Glutamatergic neuron (in vitro differentiated cells): ENCODE data around the gene HOXC4. TPM values are rescaled to one million over a fixed set of nuclear protein-coding genes. Genes with fewer than 3 reads are reported as not detected.
A peak's percentile ranks its signal among the peaks of the same experiment; 100 is the strongest.

ENCODE experiments used
- DNase-seq: peaks from one replicate; pipeline ENCODE4 v3.0.0; 2022
- H3K27ac Mint-ChIP-seq: one replicate; pipeline ENCODE4 v1.8.0; 2020; ENCODE audit warnings: mild to moderate bottlenecking, mixed read lengths, inconsistent platforms; ENCODE audit not compliant: unreplicated experiment
- H3K27me3 Mint-ChIP-seq: one replicate; pipeline ENCODE4 v1.8.0; 2020; ENCODE audit warnings: mild to moderate bottlenecking, moderate library complexity, mixed read lengths, inconsistent platforms; ENCODE audit not compliant: unreplicated experiment
- H3K36me3 Mint-ChIP-seq: one replicate; pipeline ENCODE4 v1.8.0; 2020; ENCODE audit warnings: mild to moderate bottlenecking, mixed read lengths, inconsistent platforms; ENCODE audit not compliant: unreplicated experiment
- H3K4me1 Mint-ChIP-seq: one replicate; pipeline ENCODE4 v1.8.0; 2020; ENCODE audit warnings: mild to moderate bottlenecking, low read depth, mixed read lengths, inconsistent platforms; ENCODE audit not compliant: unreplicated experiment
- H3K4me3 Mint-ChIP-seq: one replicate; pipeline ENCODE4 v1.8.0; 2020; ENCODE audit warnings: mild to moderate bottlenecking, mixed read lengths, inconsistent platforms; ENCODE audit not compliant: unreplicated experiment
- H3K9me3 Mint-ChIP-seq: one replicate; pipeline ENCODE4 v1.8.0; 2020; ENCODE audit warnings: mild to moderate bottlenecking, moderate library complexity, mixed read lengths, inconsistent platforms; ENCODE audit not compliant: unreplicated experiment
- total RNA-seq: library from RNA; stranded (reverse); fragmentation: NEBNext Ultra II Directional; extraction: Animal tissue kit (Norgen Biotek cat#: 25700); gene quantifications from one replicate; pipeline ENCODE4 v1.2.1, GENCODE V29; 2021; ENCODE audit not compliant: unreplicated experiment
- TF ChIP-seq, protein P1 (sequence below): fragments of 200-600 bp; sonication (generic); IDR thresholded peaks from one replicate; pipeline ENCODE4 v1.5.0; 2021; ENCODE audit not compliant: partially characterized antibody, unreplicated experiment

The HOXC4 gene
- total RNA-seq, 1 donor from 2014 or later: not detected

- Mint-ChIP-seq H3K27ac (no peak overlapping the region), H3K27me3 (peaks cover 47% of the 10 kb centered on the region), H3K9me3 (peaks cover 5% of the 10 kb centered on the region), H3K4me1 (peaks cover 6% of the 10 kb centered on the region), H3K36me3 (no peaks in the 10 kb centered on the region), H3K4me3 (peak overlapping the region; percentile 70)
- no peak for DNase-seq
- TF ChIP-seq, protein P1, sequence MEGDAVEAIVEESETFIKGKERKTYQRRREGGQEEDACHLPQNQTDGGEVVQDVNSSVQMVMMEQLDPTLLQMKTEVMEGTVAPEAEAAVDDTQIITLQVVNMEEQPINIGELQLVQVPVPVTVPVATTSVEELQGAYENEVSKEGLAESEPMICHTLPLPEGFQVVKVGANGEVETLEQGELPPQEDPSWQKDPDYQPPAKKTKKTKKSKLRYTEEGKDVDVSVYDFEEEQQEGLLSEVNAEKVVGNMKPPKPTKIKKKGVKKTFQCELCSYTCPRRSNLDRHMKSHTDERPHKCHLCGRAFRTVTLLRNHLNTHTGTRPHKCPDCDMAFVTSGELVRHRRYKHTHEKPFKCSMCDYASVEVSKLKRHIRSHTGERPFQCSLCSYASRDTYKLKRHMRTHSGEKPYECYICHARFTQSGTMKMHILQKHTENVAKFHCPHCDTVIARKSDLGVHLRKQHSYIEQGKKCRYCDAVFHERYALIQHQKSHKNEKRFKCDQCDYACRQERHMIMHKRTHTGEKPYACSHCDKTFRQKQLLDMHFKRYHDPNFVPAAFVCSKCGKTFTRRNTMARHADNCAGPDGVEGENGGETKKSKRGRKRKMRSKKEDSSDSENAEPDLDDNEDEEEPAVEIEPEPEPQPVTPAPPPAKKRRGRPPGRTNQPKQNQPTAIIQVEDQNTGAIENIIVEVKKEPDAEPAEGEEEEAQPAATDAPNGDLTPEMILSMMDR: no peak
Observed at GRCh38 chr12:54053003-54053750, 458 bp upstream of the HOXC4 start.

DNA sequence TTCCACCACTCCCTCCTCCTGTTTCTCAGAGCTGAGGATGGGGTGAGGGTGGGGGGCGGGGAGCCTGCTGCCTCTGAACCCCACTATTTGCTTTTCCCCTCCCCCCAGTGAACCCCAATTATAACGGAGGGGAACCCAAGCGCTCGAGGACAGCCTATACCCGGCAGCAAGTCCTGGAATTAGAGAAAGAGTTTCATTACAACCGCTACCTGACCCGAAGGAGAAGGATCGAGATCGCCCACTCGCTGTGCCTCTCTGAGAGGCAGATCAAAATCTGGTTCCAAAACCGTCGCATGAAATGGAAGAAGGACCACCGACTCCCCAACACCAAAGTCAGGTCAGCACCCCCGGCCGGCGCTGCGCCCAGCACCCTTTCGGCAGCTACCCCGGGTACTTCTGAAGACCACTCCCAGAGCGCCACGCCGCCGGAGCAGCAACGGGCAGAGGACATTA is 1.1 kb downstream of the HOXC4 start:
- H3K9me3 Mint-ChIP-seq: peaks cover 2% of the 10 kb centered on the region
- H3K27ac Mint-ChIP-seq: no peak overlapping the region
- no peak overlapping the region for H3K4me3 Mint-ChIP-seq
- TF ChIP-seq, protein P1: no peak
- DNase-seq: no peak
- peaks cover 48% of the 10 kb centered on the region for H3K27me3 Mint-ChIP-seq
- no peaks in the 10 kb centered on the region for H3K36me3 Mint-ChIP-seq
- peaks cover 6% of the 10 kb centered on the region for H3K4me1 Mint-ChIP-seq

GRCh38 chr12:54055552-54055951 is 1.9 kb downstream of the HOXC4 start:
- peaks cover 6% of the 10 kb centered on the region for H3K4me1 Mint-ChIP-seq
- H3K4me3 Mint-ChIP-seq: no peak overlapping the region
- H3K27me3 Mint-ChIP-seq: peaks cover 44% of the 10 kb centered on the region
- no peak for DNase-seq
- no peak overlapping the region for H3K27ac Mint-ChIP-seq
- TF ChIP-seq, protein P1: no peak
- H3K36me3 Mint-ChIP-seq: no peaks in the 10 kb centered on the region
- H3K9me3 Mint-ChIP-seq: peaks cover 2% of the 10 kb centered on the region

DNA sequence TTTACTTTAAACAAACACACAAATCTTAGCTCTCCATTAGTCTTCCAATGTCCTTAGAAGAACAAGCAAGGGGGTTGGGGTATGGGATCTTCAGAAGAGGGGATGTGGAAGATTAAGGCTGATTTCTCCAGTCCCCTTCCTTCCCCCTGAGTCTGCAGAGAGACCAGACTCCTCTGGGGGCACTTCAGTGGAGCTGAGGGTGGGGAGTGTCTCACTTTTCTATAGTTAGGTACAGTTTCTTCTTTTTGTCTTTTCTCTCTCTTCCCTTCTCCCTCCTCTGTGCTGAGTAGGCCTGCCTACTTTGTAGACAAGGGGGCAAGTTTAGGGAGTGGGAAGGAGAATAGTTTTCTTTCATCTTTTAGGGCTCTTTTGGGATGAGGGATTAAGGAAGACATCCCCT is 2.5 kb downstream of the HOXC4 start:
- TF ChIP-seq, protein P1: no peak
- H3K36me3 Mint-ChIP-seq: no peaks in the 10 kb centered on the region
- H3K27me3 Mint-ChIP-seq: peaks cover 43% of the 10 kb centered on the region
- peaks cover 6% of the 10 kb centered on the region for H3K4me1 Mint-ChIP-seq
- DNase-seq: no peak
- no peak overlapping the region for H3K27ac Mint-ChIP-seq
- H3K4me3 Mint-ChIP-seq: no peak overlapping the region
- peaks cover 2% of the 10 kb centered on the region for H3K9me3 Mint-ChIP-seq

DNA sequence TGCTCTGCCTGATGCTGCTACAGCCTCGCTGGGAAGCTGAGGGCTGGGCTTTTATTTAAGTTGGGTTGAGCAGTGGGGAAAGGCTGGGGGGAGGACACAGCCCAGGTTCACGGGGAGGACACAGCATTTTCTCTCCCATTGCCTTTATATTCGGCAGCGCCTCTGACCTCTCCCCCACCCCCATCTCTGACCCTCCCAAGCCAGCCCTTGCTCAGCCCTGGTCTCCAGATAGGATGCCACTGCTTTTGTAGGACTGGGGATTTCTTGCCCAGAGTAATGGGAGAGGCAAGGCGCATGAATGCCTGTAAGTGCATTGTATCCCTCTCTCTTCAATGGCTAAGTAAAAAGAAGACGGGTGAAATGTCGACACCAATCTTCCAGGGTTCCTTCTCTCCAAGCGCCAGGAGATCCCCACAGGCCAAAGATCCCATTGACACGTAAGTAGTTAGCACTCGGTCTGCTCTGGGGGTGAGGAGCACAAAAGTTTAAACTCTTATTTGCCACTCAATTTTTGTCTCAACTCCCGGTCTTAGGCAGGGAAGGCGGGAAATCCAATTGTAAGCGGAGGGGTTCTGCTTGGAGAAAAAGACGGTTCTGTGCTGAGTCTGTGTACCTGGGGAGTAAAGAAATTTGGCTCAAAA is 4.6 kb downstream of the HOXC4 start:
- H3K4me3 Mint-ChIP-seq: no peak overlapping the region
- TF ChIP-seq, protein P1: no peak
- H3K4me1 Mint-ChIP-seq: peaks cover 6% of the 10 kb centered on the region
- DNase-seq: no peak
- H3K9me3 Mint-ChIP-seq: peaks cover 2% of the 10 kb centered on the region
- H3K36me3 Mint-ChIP-seq: no peaks in the 10 kb centered on the region
- H3K27ac Mint-ChIP-seq: no peak overlapping the region
- peaks cover 46% of the 10 kb centered on the region for H3K27me3 Mint-ChIP-seq
